DMS114 treated with DMSO at 0.1 percent for 48 hours (cell line): Measurements from ENCODE around the gene LMF1.

Experiments
- DNase-seq: peaks from one replicate; lab custom pipeline; 2025; ENCODE audit not compliant: unreplicated experiment; lab: John Stamatoyannopoulos, UW

Gene LMF1

DNA sequence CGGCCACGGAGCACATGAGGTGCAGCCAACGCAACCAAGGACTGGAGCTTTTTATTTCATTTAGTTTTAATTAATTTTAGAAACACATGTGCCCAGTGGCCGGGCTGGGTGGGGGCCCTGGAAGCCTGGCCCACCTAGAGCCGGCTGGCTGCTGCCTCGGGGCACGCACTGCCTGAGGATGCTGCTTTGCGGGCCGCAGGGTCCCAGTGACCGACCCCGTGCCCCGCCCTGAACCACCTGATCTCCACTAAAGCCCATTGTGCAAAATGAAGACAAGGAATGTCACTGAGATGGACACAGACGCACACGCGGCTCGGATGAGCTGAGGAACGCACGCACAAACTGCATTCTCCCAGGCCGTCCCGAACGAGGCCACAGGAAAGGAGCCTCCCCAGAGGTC, 39.6 kb downstream of the LMF1 start:
- DNase-seq = no peak

DNA sequence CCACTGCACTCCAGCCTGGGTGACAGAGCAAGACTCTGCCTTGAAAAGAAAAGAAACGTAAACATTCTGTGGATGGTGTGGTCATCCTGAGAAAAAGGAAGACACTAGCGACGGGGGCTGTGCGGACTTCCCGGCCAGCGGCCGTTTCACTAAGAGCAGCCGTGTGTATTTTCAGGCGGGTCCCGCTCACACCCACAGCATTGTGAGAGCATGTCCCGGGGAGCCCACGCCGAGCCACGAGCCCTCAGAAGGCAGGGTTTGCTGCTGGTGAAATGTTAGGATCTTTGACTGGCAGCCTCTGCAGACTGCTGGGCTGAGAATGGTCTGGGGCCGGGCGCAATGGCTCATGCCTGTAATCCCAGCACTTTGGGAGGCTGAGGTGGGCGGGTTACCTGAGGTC, 40.3 kb downstream of the LMF1 start:
- DNase-seq = no peak

DNA sequence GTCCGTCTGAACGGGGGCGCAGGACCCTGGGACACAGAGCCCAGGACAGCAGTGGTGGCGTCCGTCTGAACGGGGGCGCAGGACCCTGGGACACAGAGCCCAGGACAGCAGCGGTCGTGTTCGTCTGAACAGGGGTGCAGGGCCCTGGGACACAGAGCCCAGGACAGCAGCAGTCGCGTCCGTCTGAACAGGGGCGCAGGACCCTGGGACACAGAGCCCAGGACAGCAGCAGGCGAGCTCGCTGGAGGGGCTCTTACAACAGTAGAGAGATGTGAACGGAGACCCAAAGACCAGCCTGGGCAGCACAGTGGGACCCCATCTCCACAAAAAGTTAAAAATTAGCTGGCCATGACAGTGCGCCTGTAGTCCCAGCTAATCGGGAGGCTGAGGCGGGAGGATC, 40.7 kb downstream of the LMF1 start:
- no peak for DNase-seq

DNA sequence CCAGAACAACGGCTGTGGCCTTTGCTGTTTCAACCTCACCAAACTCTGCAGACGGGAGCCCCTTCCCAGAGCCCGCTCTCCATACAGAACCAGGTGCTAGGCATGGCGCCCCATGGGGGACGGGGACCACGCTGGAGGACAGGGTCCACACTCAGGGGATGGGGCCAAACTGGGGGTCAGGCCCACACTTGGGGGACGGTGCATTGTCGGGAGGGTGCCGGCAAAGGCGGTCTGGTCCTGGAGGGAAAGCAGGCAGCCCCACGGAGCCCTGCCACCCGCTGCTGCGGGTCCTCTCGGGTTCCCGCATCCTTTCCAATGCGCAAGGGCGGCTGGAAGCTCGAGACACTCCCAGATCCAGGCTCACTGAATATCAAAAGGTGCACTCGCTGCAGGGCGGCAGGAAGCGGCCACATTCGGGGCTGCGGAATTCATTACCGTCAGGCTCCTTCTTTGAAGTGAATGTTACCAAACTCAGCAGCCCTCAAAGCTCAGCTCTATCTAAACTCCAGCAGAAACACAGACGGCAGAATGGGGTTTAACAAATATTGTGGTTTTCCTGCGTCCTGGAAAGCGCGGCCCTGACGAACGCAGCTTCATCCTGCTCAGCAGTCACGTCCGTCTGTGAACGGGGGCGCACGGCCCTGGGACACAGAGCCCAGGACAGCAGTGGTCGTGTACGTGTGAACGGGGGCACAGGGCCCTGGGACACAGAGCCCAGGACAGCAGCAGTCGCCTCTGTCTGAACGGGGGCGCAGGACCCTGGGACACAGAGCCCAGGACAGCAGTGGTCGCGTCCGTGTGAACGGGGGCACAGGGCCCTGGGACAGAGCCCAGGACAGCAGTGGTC, 41.3 kb downstream of the LMF1 start:
- no peak for DNase-seq

DNA sequence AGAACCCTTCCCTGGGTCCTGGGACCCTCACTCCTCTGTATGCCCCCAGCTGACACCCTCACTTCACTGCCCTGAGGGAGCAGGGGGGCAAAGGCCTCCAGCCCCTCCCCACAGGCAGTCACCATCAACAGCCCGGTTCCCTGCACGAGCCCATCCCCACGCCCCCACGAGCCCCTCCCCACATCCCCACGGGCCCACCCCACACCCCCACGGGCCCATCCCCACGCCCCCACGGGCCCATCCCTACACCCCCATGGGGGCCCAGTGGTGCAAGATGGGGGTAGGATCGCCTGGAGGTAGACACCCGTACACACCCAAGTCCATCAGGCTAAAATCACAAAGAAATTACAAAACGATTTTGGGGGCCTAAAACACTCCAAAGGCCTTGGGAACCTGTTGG, 42.3 kb downstream of the LMF1 start:
- no peak for DNase-seq

DNA sequence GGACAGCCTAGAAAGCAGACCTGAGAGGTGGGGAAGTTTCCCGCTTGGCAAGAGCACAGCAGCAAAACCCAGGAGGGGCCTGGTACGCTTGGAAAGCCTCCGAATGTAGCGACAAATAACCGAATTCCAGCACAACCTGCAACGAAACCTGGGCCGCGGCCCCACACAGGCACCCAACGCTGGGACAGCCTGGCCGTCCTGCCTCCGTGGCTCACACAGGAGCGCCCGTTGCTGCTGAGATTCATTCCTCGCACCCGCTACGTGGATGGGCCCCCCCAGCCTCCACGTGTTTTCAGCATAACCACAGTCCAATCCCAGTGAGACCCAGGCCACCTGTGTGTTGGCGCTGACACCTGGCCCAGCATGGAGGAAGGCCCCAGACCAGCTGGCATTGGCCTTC, 42.9 kb downstream of the LMF1 start:
- no peak for DNase-seq

DNA sequence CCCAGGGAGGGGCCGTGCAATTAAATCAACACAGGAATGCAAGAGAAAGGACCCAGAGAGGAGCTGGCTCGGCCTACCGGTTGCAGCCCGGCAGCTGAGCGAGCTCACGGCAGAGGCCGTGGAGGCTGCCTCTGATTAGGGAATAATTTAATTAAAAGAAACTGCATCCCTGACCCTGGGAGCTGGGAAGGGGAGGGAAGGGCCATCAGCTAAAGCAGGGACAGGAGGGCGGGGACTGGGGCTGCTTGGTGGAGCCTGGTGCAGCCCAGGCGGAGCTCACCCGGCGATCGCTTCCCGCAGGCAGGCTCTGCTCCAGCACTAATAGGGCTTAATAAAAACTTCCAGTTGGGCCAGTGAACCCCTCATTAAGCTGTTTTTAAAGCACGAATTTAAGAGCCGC, 43.4 kb downstream of the LMF1 start:
- DNase-seq = no peak

DNA sequence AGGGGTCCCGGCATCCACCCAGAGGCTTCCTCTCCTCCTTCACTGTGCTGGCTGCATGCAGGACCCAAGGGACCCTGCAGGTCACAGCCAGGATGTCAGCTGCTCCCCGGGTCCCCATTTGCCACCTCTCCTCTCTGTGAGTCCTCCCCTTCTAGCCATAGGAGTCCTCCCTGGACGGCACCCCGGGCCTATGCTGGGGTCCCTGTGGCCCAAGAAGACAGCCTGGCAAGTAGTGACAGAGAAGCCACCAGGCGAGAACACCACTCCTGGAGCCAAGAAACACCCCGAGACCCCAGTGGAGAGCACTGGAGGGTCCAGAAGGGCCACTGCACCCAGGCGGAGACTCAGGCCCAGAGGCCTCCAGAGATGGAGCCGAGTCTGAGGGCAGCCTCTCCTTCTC, 44.1 kb downstream of the LMF1 start:
- no peak for DNase-seq

DNA sequence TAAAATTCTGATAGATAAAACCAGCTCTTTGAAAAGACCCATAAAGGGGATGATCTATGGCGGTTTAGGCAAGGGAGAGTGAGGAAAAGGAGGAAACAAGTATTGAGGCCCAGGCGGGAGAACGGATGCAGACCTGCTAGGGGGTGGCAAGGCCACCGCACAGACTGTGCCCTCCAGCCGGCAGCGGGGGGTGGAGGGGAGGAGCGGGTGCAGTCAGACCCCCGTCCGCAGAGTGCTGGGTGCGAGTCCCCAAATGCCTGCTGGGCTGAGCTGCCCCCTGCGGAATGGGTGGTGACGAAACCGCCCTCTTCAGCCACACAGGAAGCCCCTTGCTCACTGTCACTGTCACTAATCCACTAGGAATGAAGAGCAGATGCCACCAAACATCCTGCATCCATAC, 46.0 kb downstream of the LMF1 start:
- DNase-seq = no peak

DNA sequence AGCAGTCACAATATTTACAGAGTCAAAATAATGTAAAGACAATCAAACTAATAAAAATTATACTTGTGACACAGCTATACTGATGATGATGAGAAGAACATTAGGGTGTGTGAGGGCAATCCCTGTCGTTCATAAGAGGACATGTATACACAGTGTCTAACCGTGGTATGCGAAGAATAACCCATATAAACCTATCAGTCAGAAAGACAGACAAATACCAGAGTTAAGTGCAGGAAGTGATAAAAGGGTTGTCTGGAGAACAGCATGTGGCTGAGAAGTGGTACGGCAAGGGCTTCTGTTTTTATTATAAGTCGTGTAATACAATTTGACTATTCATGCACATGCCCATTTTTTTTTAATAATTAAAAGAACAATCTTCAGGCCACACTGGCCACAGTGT, 46.7 kb downstream of the LMF1 start:
- no peak for DNase-seq

DNA sequence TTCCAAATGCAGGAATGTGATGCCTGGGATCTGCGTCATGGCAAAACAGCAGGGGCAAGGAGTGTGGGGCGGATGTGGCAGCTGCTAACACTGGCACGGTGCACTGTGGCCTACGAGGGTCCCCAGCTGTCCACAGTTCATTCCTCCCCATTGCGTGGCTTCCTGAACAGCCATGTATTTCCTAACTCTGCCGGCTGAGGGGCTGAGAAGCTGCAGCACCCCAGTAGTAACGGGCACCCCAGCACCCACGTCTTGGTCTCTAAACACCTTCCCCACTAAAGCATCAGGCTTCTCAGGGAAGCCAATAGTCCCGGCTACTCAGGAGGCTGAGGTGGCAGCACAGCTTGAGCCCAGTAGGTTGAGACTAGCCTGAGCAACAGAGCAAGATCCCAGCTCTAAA, 47.6 kb downstream of the LMF1 start:
- no peak for DNase-seq

DNA sequence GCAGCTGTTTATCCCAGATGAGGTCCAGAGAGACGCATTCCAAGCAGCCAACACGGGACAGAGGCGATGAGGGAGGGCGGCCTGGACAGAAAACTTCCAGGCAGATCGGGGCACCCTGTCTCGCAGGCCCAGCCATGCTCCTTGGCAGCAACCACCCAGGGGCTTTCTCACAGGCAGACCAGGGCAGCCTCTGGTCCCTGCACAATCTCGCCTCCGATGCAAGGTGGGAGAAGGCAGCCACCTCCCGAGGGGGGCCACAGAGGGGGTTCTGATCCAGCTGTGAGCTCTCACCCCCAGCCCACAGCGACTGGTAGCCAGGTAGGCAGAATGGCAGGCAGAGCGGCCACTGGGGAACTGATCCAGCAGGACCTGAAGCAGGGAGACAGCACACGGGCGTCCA, 48.7 kb downstream of the LMF1 start:
- DNase-seq = no peak

DNA sequence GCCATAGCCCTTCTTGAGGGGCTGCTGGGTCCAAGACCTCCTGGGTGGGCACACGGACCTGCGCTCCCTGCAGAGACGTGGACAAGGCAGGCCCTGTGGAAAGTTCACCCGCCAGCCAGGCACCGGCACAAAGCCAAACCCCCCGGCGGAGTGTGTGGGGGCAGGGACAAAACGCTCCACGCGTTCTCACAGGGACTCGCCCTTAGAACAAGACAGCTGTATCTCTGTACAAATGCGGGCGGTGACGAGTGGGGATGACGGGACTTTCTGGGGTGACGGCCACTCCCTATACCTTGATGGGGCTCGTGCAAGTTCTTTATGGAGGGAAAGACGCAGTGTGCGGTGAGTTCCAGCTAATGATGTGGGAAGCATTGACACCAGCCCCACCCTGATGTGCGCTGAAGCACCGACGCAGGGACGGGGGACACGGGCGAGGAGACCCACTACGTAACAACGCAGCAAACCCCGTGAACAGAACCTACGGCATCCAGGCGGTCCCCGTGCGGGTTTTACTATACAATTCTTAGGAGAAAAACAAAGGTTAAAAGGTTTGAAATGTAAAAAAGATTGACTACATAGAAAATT, 49.4 kb downstream of the LMF1 start:
- no peak for DNase-seq

DNA sequence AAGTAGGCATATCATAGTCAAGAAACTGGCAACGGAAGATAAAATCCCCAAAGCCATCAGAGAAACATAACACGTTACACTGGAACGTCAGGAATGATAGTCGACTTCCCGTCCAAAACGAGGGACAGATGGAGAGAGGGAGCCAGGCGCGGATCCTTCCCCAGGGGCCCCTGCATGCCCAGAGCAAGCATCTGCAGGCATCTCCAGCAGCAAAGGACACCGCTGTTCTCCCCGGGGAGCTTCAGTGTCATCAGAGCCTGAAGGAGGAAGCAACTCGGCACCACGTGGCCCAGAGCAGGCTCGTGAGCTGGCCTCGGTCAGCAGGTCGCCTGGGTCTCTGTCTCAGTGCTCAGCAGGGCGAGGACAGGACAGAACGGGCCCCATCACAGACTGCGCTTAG, 50.1 kb downstream of the LMF1 start:
- DNase-seq = no peak

DNA sequence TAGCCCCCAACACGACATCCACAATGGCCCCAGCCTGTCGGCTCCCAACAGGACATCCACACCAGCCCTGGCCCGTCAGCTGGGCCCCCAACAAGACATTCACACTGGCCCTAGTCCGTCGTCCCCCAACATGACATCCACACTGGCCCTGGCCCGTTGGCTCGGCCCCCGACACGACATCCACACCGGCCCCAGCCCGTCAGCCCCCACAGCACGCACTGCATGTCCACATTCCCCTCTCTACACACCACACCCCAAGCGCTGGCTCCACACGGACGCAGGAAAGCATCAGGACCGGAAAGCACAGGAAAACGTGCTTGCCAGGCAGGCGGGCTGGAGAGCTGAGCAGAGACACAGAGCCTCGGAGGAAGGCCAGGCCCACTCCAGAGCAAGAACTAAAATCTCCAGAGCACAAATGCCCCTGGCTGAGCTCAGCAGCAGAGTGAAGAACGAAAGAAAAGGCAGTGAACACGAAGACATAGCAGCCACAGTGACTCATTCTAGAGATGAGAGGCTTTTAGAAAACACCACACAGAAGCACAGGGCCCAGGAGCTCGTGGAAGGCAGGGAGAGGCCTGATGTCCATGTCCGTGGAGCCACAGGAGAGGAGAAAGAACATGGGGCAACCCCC, 50.6 kb downstream of the LMF1 start:
- no peak for DNase-seq

DNA sequence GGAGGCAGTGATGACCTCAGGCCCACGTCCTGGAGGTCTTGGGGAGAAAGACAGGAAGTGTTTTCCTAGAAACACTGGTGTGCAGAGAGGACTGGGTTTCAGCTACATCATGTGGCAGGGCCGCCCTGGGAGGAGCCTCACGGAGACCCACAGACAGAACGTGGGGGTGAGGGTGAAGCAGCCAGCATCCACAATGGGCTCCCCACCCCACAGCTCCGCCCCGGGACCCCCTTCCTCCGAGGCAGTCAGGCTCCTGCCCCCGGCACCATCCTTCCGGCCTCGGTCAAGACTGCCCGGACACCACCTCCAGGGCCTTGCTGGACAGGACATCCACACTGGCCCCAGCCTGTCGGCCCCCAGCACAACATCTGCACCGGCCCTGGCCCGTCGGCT, 51.1 kb downstream of the LMF1 start:
- no peak for DNase-seq

DNA sequence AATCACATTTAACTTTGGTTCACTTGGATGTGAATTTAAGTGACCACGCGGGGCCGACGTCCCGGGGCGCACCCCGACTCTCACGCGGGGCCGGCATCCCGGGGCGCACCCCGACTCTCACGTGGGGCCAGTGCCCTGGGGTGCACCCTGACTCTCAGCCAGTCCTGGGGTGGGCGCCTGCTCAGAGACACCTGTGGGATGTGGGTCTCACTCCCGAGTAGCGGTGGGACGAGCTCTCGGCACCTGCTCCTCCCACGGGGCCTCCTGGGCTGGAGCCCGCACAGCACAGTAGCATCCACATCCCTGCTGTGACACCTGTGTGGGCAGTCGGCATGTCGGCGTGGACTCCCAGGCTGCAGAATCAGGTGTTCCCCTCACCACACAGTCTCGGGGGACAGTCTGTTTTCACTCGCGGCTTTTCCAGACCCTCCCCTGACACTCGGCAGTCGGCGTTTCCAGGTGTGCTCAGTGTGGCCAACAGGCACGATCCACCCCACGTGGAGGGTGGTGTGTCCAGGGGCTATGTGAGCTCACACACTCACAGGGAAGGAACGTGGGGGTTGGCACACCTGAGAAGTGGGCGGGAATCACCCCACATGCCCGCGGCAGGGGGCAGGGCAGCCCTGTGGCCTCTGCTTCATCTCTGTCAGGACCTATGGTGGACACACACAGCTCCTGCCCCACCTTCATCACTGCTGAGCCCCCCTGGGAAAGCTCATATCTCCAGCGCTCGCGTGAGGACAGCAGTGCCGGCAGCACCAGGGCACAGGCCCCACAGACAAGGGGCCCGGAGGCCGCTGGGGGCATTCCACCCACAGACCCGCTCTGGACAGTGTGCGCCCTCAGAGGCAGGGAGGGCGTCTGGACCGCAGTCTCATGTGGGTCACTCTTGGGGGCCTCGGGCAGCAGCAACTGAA, 51.8 kb downstream of the LMF1 start:
- DNase-seq = no peak

DNA sequence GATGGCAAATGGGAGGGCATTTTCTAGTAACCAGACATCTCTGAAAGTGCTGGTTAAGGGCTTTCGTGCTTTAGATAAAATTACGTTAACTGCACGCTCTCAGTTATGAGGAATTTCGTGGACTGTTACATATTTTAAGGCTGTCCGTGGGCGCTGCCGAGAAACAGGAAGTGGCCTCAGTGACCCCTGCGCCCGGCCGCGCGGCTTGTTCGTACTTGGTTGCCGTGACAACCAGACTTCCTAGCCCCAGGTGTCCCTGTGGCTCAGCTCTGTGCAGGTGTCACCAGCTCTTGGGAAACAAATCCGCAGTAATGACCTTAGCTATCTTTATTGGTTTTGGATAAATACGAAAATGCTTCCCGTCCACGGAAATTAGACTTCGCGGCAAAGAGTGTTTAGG, 52.7 kb downstream of the LMF1 start:
- no peak for DNase-seq

DNA sequence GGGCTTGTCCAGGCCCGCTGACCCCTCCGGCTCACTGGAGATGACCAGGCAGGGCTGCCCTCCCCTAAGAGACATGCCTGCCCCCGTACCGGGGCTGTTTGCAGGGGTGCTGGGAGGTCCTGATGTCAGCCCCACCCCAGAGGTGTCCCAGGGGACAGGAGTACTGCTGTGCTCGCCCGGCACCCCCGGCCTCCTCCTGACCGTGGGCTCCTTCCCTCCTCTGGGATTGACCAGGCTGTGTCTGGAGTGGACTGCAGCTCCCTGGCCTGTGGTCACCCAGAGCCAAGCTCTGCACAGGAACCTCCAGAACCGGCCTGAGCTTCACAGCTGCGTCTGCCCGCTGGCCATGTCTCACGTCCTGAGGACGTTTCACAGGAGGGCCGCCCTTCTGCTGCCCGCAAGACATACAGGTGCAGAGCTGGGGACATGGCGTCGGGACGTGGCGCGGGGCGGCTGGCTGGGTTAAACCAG, 53.2 kb downstream of the LMF1 start:
- DNase-seq = no peak

DNA sequence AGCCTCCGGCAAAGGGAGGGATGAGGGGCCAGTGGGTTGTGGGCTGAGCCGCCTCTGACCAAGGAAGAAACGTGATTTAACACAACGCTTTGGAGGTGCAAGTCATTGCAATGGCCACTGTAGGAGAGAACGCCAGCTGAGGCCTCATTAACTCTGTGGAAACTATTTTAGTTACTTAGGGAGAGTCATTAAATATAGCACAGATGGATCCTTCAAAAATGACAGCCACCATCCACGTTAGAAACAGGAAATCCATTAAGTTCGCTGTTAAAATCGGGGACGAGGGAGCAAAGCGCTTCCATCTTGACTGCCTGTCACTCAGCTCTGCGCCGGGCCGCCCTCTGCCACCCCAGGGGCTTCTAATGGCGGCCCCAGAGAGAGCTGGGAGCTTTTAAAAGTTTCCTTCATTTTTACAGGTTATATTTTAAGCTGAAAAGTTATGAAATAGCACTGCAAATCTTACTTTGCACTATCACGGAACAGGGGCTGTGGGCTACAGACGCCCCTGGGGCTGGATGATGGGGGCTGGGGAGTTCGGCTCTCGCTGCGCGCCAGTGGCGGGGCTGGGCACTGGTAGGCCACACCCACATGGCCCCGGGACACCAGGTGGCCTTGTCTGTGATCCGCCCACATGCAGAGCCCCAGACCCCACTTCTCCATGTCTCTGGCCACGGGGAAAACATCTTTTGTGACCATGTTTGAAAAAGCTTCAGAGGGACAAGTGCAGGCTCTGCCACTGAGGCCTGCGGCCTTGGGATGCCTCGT, 54.6 kb downstream of the LMF1 start:
- DNase-seq = no peak

DNA sequence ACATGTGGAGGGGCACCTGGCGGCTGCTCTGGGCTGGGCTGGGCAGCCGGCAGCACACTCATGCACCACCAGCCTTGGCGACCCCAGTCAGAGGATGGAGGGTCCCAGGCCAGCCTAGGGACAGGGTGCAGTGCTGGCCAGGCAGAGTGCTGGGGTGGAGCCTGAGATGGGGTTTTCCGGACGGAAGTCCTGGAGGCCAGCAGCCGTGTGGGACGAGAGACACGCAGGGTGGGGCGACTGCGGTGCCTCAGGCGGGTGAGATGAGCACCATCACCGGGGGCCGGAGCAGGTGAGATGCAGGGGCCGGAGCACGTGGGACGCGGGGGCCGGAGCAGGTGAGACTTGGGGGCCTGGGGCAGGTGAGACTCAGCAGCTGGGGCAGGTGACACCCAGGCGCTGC, 55.2 kb downstream of the LMF1 start:
- no peak for DNase-seq
